NCI-H2171 treated with DMSO at 0.1 percent for 48 hours (cell line): ENCODE measurements around the gene PTPN6.

ENCODE experiments used
- DNase-seq: peaks from one replicate; lab custom pipeline; 2025; lab: John Stamatoyannopoulos, UW

Gene PTPN6

GRCh38 chr12:6956021-6956727 is 5.0 kb downstream of the PTPN6 start:
- DNase-seq = no peak

GRCh38 chr12:6957151-6957701 is 6.1 kb downstream of the PTPN6 start:
- DNase-seq = no peak

- no peak for DNase-seq
Observed at GRCh38 chr12:6957741-6958608, 6.8 kb downstream of the PTPN6 start.

- DNase-seq = no peak
Observed at GRCh38 chr12:6958609-6959057, 7.5 kb downstream of the PTPN6 start.

GRCh38 chr12:6959058-6959804 is 8.1 kb downstream of the PTPN6 start:
- DNase-seq = no peak

- no peak for DNase-seq
Observed at GRCh38 chr12:6959805-6960592, 8.8 kb downstream of the PTPN6 start.

GRCh38 chr12:6960593-6961277 is 9.6 kb downstream of the PTPN6 start:
- DNase-seq = peak; percentile 70

GRCh38 chr12:6961278-6961694 is 10.1 kb downstream of the PTPN6 start:
- DNase-seq = peak; percentile 98

- peak; percentile 100 for DNase-seq
Observed at GRCh38 chr12:6961695-6962284, 10.6 kb downstream of the PTPN6 start.

GRCh38 chr12:6962285-6963015 is 11.3 kb downstream of the PTPN6 start:
- peak; percentile 99 for DNase-seq

GRCh38 chr12:6963016-6963731 is 12.0 kb downstream of the PTPN6 start:
- peak; percentile 100 for DNase-seq

- DNase-seq = peak; percentile 97
Observed at GRCh38 chr12:6963791-6964413, 12.7 kb downstream of the PTPN6 start.

GRCh38 chr12:6964605-6965025 is 13.5 kb downstream of the PTPN6 start:
- peak; percentile 94 for DNase-seq

GRCh38 chr12:6965026-6965661 is 14.0 kb downstream of the PTPN6 start:
- DNase-seq = peak; percentile 100

- peak; percentile 72 for DNase-seq
Observed at GRCh38 chr12:6965714-6966113, 14.6 kb downstream of the PTPN6 start.

GRCh38 chr12:6966351-6966750 is 15.2 kb downstream of the PTPN6 start:
- DNase-seq = no peak

GRCh38 chr12:6967651-6968100 is 16.5 kb downstream of the PTPN6 start:
- no peak for DNase-seq

GRCh38 chr12:6968426-6968825 is 17.3 kb downstream of the PTPN6 start:
- no peak for DNase-seq
